GM18508 (cell line): ENCODE measurements around the gene RTN1.

ENCODE experiments used
- ATAC-seq: cut with Tn5 transposase; IDR thresholded peaks from one replicate; pipeline ENCODE4 v1.9.1; 2021; ENCODE audit warnings: moderate number of reproducible peaks; ENCODE audit not compliant: insufficient read depth, unreplicated experiment

RTN1 gene

GRCh38 chr14:59638885-59639284 lies 231.7 kb downstream of the RTN1 start:
- peak; percentile 93 for ATAC-seq

- no peak for ATAC-seq
Measured at GRCh38 chr14:59634617-59635016, 236.0 kb downstream of the RTN1 start.

- ATAC-seq, result no peak
Measured at GRCh38 chr14:59633486-59633885, 237.1 kb downstream of the RTN1 start.

- ATAC-seq, result no peak
Measured at GRCh38 chr14:59632381-59632780, 238.2 kb downstream of the RTN1 start.

- ATAC-seq, result no peak
Measured at GRCh38 chr14:59631237-59631636, 239.3 kb downstream of the RTN1 start.

GRCh38 chr14:59630288-59630963 lies 240.2 kb downstream of the RTN1 start:
- no peak for ATAC-seq

GRCh38 chr14:59629444-59630287 lies 240.9 kb downstream of the RTN1 start:
- ATAC-seq, result no peak

GRCh38 chr14:59627011-59627520 lies 243.5 kb downstream of the RTN1 start:
- ATAC-seq, result no peak

GRCh38 chr14:59622631-59623030 lies 247.9 kb downstream of the RTN1 start:
- no peak for ATAC-seq

GRCh38 chr14:59619061-59619460 lies 251.5 kb downstream of the RTN1 start:
- no peak for ATAC-seq

- no peak for ATAC-seq
Measured at GRCh38 chr14:59601056-59601455, 269.5 kb downstream of the RTN1 start.

- ATAC-seq, result no peak
Measured at GRCh38 chr14:59600211-59600945, 270.2 kb downstream of the RTN1 start.

- ATAC-seq, result no peak
Measured at GRCh38 chr14:59595071-59595470, 275.5 kb downstream of the RTN1 start.

- ATAC-seq, result no peak
Measured at GRCh38 chr14:59591641-59592370, 278.8 kb downstream of the RTN1 start.

- no peak for ATAC-seq
Measured at GRCh38 chr14:59588101-59588500, 282.5 kb downstream of the RTN1 start.

- no peak for ATAC-seq
Measured at GRCh38 chr14:59585891-59586554, 284.6 kb downstream of the RTN1 start.

GRCh38 chr14:59583755-59584154 lies 286.8 kb downstream of the RTN1 start:
- no peak for ATAC-seq

GRCh38 chr14:59582845-59583509 lies 287.6 kb downstream of the RTN1 start:
- no peak for ATAC-seq

GRCh38 chr14:59582161-59582560 lies 288.4 kb downstream of the RTN1 start:
- ATAC-seq, result no peak
